GM23248 (cell line): ENCODE results near the gene ZEB2.

Experiments used
- EZH2 ChIP-seq: fragments of 200-600 bp; sonication (generic); IDR thresholded peaks from 2 replicates; pipeline ENCODE4 v1.6.1; 2018; ENCODE audit warnings: antibody characterized with exemption, mild to moderate bottlenecking; ENCODE audit not compliant: insufficient read depth, poor library complexity, severe bottlenecking
- EZH2phosphoT487 ChIP-seq: fragments of 200-600 bp; sonication (generic); IDR thresholded peaks from 2 replicates; pipeline ENCODE4 v1.6.1; 2018; ENCODE audit warnings: antibody characterized with exemption, moderate library complexity, mild to moderate bottlenecking, low read depth; ENCODE audit not compliant: insufficient read depth

- no peak for TF ChIP-seq EZH2phosphoT487
- no peak for TF ChIP-seq EZH2
Observed at GRCh38 chr2:144437636-144438035, 82.3 kb downstream of the ZEB2 start.
